Measurements from ENCODE around the gene SEMA4B.

- TF ChIP-seq, protein P1, sequence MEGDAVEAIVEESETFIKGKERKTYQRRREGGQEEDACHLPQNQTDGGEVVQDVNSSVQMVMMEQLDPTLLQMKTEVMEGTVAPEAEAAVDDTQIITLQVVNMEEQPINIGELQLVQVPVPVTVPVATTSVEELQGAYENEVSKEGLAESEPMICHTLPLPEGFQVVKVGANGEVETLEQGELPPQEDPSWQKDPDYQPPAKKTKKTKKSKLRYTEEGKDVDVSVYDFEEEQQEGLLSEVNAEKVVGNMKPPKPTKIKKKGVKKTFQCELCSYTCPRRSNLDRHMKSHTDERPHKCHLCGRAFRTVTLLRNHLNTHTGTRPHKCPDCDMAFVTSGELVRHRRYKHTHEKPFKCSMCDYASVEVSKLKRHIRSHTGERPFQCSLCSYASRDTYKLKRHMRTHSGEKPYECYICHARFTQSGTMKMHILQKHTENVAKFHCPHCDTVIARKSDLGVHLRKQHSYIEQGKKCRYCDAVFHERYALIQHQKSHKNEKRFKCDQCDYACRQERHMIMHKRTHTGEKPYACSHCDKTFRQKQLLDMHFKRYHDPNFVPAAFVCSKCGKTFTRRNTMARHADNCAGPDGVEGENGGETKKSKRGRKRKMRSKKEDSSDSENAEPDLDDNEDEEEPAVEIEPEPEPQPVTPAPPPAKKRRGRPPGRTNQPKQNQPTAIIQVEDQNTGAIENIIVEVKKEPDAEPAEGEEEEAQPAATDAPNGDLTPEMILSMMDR (IDR thresholded peaks at IDR 0.05) = no peak
- no peak for TF ChIP-seq EZH2 (IDR thresholded peaks at IDR 0.05; ENCODE audit: borderline replicate concordance, insufficient read depth, low read depth, low read length, poor library complexity, severe bottlenecking)
These were observed 21.4 kb downstream of the SEMA4B start for GRCh38 chr15:90222547-90222946.
